Measurements from ENCODE around the gene BICDL1. TPM values are rescaled to one million over a fixed set of nuclear protein-coding genes. Genes with fewer than 3 reads are reported as not detected.

The BICDL1 gene
- total RNA-seq, 1 experiment from 2014 or later = 18.2 TPM

GRCh38 chr12:119949594-119949993 is 39.4 kb upstream of the BICDL1 start:
- Histone ChIP-seq H3K4me3 (replicated peaks in 1 of 2; ENCODE audit: low read depth in 1 of 2, low read length in 2 of 2) (no peak overlapping the region), H3K4me2 (ENCODE audit: low read length) (no peak overlapping the region), H4K20me1 (ENCODE audit: insufficient read depth) (no peaks in the 10 kb centered on the region), H2AFZ (ENCODE audit: low read depth, low read length, poor library complexity, severe bottlenecking) (no peak overlapping the region), H3K9ac (ENCODE audit: low read length) (no peak overlapping the region), H3K27me3 (ENCODE audit: insufficient read depth, low read length) (no peaks in the 10 kb centered on the region), H3K36me3 (ENCODE audit: control insufficient read depth in 1 of 2, insufficient read depth in 2 of 2, low read length in 2 of 2) (no peaks in the 10 kb centered on the region), H3K27ac (ENCODE audit: low read depth, low read length) (no peak overlapping the region), H3K4me1 (ENCODE audit: control insufficient read depth in 1 of 2, insufficient read depth in 2 of 2, low read length in 2 of 2) (no peaks in the 10 kb centered on the region), H3K79me2 (ENCODE audit: insufficient read depth, low read length) (no peaks in the 10 kb centered on the region), H3K9me2 (ENCODE audit: insufficient read depth) (no peaks in the 10 kb centered on the region), H3K9me3 (ENCODE audit: control insufficient read depth in 1 of 2, insufficient read depth in 1 of 2, low read depth in 1 of 2, low read length in 2 of 2) (no peaks in the 10 kb centered on the region)
- BruUV-seq (replicated peaks) = no TSS peak
- DNase-seq (ENCODE audit: low read depth, low spot score) (no peak), ATAC-seq (no peak)
- ChIA-PET POLR2A (interaction anchor here (1.2 kb wide), 1 partner anchor 9 kb away, joined by 5 read pairs; no protein-coding TSS in a partner anchor), CTCF (no interaction called here), RAD21 (ENCODE audit: low non-redundant PET in 1 of 2, low total read pairs in 2 of 2, uncharacterized antibody in 2 of 2, unreplicated experiment in 2 of 2) (no interaction called here)
- intact Hi-C loops (cut with micrococcal nuclease) = no loop called here
- TF ChIP-seq JUND (IDR thresholded peaks at IDR 0.05) (no peak), EGR1 (IDR thresholded peaks at IDR 0.05; ENCODE audit: low read depth) (no peak), EZH2 (IDR thresholded peaks at IDR 0.05) (no peak), ZNF274 (IDR thresholded peaks at IDR 0.05; ENCODE audit: low read depth, low read length) (no peak), TCF7L2 (IDR thresholded peaks at IDR 0.05; ENCODE audit: borderline replicate concordance, extremely low read depth, insufficient read depth, insufficient read length) (no peak), RAD21 (IDR thresholded peaks at IDR 0.05; ENCODE audit: low read depth) (no peak), SRF (IDR thresholded peaks at IDR 0.05; ENCODE audit: low read depth) (no peak), MAX (IDR thresholded peaks at IDR 0.05) (no peak), SIN3A (IDR thresholded peaks at IDR 0.05; ENCODE audit: low read depth) (no peak), CBX3 (IDR thresholded peaks at IDR 0.05; ENCODE audit: low read depth) (no peak), EZH2phosphoT487 (IDR thresholded peaks at IDR 0.05; ENCODE audit: borderline replicate concordance) (no peak), YY1 (IDR thresholded peaks at IDR 0.05; ENCODE audit: extremely low read depth, insufficient replicate concordance, low read depth, low read length) (no peak), CEBPB (IDR thresholded peaks at IDR 0.05; ENCODE audit: low read depth) (no peak), ELF1 (IDR thresholded peaks at IDR 0.05; ENCODE audit: borderline replicate concordance, low read depth) (no peak), POLR2AphosphoS5 (IDR thresholded peaks at IDR 0.05; ENCODE audit: low read depth, low read length) (no peak)
- TF ChIP-seq, protein P1, sequence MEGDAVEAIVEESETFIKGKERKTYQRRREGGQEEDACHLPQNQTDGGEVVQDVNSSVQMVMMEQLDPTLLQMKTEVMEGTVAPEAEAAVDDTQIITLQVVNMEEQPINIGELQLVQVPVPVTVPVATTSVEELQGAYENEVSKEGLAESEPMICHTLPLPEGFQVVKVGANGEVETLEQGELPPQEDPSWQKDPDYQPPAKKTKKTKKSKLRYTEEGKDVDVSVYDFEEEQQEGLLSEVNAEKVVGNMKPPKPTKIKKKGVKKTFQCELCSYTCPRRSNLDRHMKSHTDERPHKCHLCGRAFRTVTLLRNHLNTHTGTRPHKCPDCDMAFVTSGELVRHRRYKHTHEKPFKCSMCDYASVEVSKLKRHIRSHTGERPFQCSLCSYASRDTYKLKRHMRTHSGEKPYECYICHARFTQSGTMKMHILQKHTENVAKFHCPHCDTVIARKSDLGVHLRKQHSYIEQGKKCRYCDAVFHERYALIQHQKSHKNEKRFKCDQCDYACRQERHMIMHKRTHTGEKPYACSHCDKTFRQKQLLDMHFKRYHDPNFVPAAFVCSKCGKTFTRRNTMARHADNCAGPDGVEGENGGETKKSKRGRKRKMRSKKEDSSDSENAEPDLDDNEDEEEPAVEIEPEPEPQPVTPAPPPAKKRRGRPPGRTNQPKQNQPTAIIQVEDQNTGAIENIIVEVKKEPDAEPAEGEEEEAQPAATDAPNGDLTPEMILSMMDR (IDR thresholded peaks at IDR 0.05 in 2 of 3, conservative IDR thresholded peaks at IDR 0.05 in 1 of 3; ENCODE audit: borderline replicate concordance in 1 of 3, insufficient read depth in 1 of 3, low read depth in 2 of 3, low read length in 2 of 3) = no peak
- TF ChIP-seq, protein P2, sequence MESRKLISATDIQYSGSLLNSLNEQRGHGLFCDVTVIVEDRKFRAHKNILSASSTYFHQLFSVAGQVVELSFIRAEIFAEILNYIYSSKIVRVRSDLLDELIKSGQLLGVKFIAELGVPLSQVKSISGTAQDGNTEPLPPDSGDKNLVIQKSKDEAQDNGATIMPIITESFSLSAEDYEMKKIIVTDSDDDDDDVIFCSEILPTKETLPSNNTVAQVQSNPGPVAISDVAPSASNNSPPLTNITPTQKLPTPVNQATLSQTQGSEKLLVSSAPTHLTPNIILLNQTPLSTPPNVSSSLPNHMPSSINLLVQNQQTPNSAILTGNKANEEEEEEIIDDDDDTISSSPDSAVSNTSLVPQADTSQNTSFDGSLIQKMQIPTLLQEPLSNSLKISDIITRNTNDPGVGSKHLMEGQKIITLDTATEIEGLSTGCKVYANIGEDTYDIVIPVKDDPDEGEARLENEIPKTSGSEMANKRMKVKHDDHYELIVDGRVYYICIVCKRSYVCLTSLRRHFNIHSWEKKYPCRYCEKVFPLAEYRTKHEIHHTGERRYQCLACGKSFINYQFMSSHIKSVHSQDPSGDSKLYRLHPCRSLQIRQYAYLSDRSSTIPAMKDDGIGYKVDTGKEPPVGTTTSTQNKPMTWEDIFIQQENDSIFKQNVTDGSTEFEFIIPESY (IDR thresholded peaks at IDR 0.05; ENCODE audit: extremely low read depth, insufficient replicate concordance, low read length) = no peak
- TF ChIP-seq, protein P3, sequence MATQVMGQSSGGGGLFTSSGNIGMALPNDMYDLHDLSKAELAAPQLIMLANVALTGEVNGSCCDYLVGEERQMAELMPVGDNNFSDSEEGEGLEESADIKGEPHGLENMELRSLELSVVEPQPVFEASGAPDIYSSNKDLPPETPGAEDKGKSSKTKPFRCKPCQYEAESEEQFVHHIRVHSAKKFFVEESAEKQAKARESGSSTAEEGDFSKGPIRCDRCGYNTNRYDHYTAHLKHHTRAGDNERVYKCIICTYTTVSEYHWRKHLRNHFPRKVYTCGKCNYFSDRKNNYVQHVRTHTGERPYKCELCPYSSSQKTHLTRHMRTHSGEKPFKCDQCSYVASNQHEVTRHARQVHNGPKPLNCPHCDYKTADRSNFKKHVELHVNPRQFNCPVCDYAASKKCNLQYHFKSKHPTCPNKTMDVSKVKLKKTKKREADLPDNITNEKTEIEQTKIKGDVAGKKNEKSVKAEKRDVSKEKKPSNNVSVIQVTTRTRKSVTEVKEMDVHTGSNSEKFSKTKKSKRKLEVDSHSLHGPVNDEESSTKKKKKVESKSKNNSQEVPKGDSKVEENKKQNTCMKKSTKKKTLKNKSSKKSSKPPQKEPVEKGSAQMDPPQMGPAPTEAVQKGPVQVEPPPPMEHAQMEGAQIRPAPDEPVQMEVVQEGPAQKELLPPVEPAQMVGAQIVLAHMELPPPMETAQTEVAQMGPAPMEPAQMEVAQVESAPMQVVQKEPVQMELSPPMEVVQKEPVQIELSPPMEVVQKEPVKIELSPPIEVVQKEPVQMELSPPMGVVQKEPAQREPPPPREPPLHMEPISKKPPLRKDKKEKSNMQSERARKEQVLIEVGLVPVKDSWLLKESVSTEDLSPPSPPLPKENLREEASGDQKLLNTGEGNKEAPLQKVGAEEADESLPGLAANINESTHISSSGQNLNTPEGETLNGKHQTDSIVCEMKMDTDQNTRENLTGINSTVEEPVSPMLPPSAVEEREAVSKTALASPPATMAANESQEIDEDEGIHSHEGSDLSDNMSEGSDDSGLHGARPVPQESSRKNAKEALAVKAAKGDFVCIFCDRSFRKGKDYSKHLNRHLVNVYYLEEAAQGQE (IDR thresholded peaks at IDR 0.05; ENCODE audit: low read depth) = no peak
- TF ChIP-seq, protein P4, sequence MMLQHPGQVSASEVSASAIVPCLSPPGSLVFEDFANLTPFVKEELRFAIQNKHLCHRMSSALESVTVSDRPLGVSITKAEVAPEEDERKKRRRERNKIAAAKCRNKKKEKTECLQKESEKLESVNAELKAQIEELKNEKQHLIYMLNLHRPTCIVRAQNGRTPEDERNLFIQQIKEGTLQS (IDR thresholded peaks at IDR 0.05) = no peak
